GM12891 (cell line): Measurements from ENCODE around the gene GATA5.

ENCODE experiments used
- PAX5 ChIP-seq: IDR thresholded peaks from 2 replicates; pipeline ENCODE4 v1.6.1; 2011; ENCODE audit warnings: low read length, moderate library complexity, mild to moderate bottlenecking; ENCODE audit not compliant: insufficient read depth, severe bottlenecking
- POLR2A ChIP-seq: IDR thresholded peaks from 2 replicates; pipeline ENCODE4 v1.6.1; 2011; ENCODE audit warnings: low read depth, low read length, control low read depth
- POLR2AphosphoS5 ChIP-seq: IDR thresholded peaks from 2 replicates; pipeline ENCODE4 v1.6.1; 2011; ENCODE audit warnings: low read depth, low read length, control low read depth

DNA sequence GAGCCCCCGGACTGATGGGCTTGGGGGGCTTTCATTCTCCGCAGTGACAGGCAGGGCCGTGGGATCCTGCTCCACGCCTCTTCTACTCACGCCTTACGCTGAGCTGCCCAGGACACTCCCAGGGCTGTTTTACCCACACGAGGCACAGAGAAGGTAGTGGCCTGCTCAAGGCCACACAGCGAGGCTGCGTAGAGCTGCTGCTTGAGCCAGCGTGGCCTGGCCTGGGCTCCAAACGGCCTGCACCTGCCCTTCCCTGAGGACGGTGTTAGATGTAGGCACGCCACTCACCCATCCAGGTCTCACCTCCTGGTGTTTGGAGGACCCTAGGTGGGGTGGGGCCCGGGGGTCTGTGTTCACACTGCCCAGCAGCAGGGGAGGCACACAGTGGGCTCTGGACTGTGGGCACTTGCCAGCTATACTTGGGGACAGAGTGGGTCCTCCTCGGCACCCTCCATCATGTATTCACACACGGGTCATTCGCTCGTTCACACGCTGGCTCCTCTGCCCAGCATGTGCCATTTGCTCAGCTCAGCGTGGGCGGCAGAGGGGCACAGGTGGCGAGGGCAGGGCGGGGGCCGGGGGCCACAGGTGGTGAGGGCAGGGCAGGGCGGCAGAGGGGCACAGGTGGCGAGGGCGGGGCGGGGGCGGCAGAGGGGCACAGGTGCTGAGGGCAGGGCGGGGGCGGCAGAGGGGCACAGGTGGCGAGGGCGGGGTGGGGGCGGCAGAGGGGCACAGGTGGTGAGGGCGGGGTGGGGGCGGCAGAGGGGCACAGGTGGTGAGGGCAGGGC, 30.0 kb downstream of the GATA5 start:
- TF ChIP-seq POLR2A: no peak
- TF ChIP-seq POLR2AphosphoS5: no peak
- no peak for TF ChIP-seq PAX5
